ENCODE data around the gene TMEM52B.

DNA sequence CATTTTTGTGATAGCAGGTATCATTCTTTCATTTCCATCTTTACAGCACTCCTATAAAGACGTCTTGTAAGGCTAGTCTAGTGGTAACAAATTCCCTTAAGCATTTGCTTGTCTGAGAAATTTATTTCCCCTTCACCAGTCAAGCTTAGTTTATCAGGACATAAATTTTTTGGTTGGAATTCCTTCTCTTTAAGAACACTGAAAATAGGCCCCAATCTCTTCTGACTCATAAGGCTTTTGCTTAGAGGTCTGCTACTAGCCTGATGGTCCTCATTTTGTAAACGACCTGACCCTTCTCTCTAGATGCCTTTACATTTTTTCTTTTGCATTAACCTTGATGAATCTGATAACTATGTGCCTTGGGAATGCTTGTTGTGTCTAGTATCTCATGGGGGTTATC, 27.2 kb upstream of the TMEM52B start:
- TF ChIP-seq CTCF (IDR thresholded peaks at IDR 0.05) (no peak), POLR2A (IDR thresholded peaks at IDR 0.05) (no peak)

All from esophagus squamous epithelium (tissue), 4 donors.